HG03460 (cell line): Measurements from ENCODE around the gene SOHLH1.

Experiments
- ATAC-seq: cut with Tn5 transposase; IDR thresholded peaks from one replicate; pipeline ENCODE4 v1.9.1; 2021; ENCODE audit not compliant: unreplicated experiment

Gene SOHLH1

GRCh38 chr9:135662758-135663450, 36.4 kb downstream of the SOHLH1 start, which contains the start of gene LCN9:
TSS of gene LCN9 (plus strand) at chr9:135663309. CDS start at chr9:135663322, 13 bp downstream.
- no peak for ATAC-seq

- no peak for ATAC-seq
Observed at GRCh38 chr9:135661816-135662560, 37.3 kb downstream of the SOHLH1 start.

GRCh38 chr9:135660407-135660806, 38.9 kb downstream of the SOHLH1 start:
- no peak for ATAC-seq

GRCh38 chr9:135659252-135659651, 40.0 kb downstream of the SOHLH1 start:
- ATAC-seq, result no peak

- ATAC-seq, result no peak
Observed at GRCh38 chr9:135657416-135657815, 41.9 kb downstream of the SOHLH1 start.

GRCh38 chr9:135655317-135655716, 44.0 kb downstream of the SOHLH1 start:
- no peak for ATAC-seq

GRCh38 chr9:135650408-135650807, 48.9 kb downstream of the SOHLH1 start:
- ATAC-seq, result no peak

GRCh38 chr9:135649508-135649907, 49.8 kb downstream of the SOHLH1 start:
- ATAC-seq, result no peak

GRCh38 chr9:135648494-135649410, 50.5 kb downstream of the SOHLH1 start:
- no peak for ATAC-seq

GRCh38 chr9:135647884-135648283, 51.4 kb downstream of the SOHLH1 start:
- no peak for ATAC-seq

- no peak for ATAC-seq
Observed at GRCh38 chr9:135644631-135645218, 54.6 kb downstream of the SOHLH1 start.
